ENCODE results near the gene CFAP251. TPM values are rescaled to one million over a fixed set of nuclear protein-coding genes. Genes with fewer than 3 reads are reported as not detected.
"Not testable (repeated sequence)": the region's sequence is repeated elsewhere in the genome, so short reads cannot be mapped to it uniquely, and the experiment has no call there.

CFAP251 gene
- total and polyA plus RNA-seq, 2 donors (not counting 3 experiments of a cell fraction or from before 2014, with no cell fraction given) = 3.3 to 4.0 TPM

DNA sequence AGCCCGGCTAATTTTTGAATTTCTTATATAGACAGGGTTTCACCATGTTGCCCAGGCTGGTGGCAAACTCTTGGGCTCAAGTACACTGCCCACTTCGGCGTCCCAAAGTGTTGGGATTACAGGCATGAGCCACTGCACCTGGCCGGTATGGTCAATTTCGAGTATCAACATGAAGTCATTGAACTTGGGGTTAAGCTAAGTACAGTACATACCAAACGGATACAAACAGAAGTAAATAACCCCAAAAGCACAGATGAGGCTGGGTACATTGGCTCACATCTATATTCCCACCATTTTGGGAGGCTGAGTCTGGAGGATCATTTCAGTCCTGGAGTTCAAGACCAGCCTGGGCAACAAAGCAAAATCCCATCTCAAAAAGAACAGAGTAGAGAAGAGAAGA, 42.8 kb upstream of the CFAP251 start:
- DNase-seq (ENCODE audit: low read depth, low spot score) (no peak), FAIRE-seq (no peak)
- no peaks in the 10 kb centered on the region for H3K79me2 ChIP-seq (ENCODE audit: control insufficient read depth, insufficient read depth, low read length)
- intact Hi-C loops (cut with micrococcal nuclease) (no loop called here), dilution Hi-C loops (cut with MboI; ENCODE audit: extremely low pct_ligation_motif_present, low sequenced_read_pairs) (no loop called here)
- H3K36me3 ChIP-seq (ENCODE audit: control insufficient read depth in 2 of 2, extremely low read depth in 1 of 2, insufficient read depth in 2 of 2, low read length in 2 of 2) = no peaks in the 10 kb centered on the region
- no peak overlapping the region for H3K27ac ChIP-seq (ENCODE audit: insufficient read depth, low read depth, low read length)
- no peak overlapping the region for H3K4me3 ChIP-seq (replicated peaks in 1 of 3; ENCODE audit: insufficient read depth in 1 of 3, low read depth in 1 of 3, low read length in 3 of 3)
- H3K9ac ChIP-seq (replicated peaks; ENCODE audit: extremely low read depth, insufficient read depth, low read length) = no peak overlapping the region
- H2AFZ ChIP-seq (ENCODE audit: low read depth, low read length) = no peak overlapping the region
- H3K9me1 ChIP-seq (replicated peaks; ENCODE audit: control insufficient read depth, extremely low read depth, insufficient read depth, low read length) = no peaks in the 10 kb centered on the region
- no peaks in the 10 kb centered on the region for H3K9me3 ChIP-seq (replicated peaks; ENCODE audit: control insufficient read depth, insufficient read depth, low read length)
- H3K4me1 ChIP-seq (ENCODE audit: control insufficient read depth, extremely low read depth, insufficient read depth, low read length) = no peaks in the 10 kb centered on the region
- POLR2A ChIA-PET = no interaction called here
- H3K4me2 ChIP-seq (ENCODE audit: insufficient read depth, low read length) = no peak overlapping the region
- no peak for TF ChIP-seq CTCF (IDR thresholded peaks at IDR 0.05; ENCODE audit: extremely low read depth in 1 of 2, insufficient read depth in 1 of 2, low read depth in 1 of 2, low read length in 2 of 2)
- TF ChIP-seq, protein P1, sequence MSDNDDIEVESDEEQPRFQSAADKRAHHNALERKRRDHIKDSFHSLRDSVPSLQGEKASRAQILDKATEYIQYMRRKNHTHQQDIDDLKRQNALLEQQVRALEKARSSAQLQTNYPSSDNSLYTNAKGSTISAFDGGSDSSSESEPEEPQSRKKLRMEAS (IDR thresholded peaks at IDR 0.05; ENCODE audit: insufficient read depth, insufficient read length) = no peak
- TF ChIP-seq POLR2A (IDR thresholded peaks at IDR 0.05; ENCODE audit: low read depth, low read length) = no peak
- no peak for TF ChIP-seq MYC (IDR thresholded peaks at IDR 0.05; ENCODE audit: low read depth, low read length)
- TF ChIP-seq POLR2AphosphoS5 (IDR thresholded peaks at IDR 0.05; ENCODE audit: insufficient read depth, low read depth, low read length) = no peak
- no peak for TF ChIP-seq JUN (IDR thresholded peaks at IDR 0.05; ENCODE audit: borderline replicate concordance, insufficient read depth, insufficient read length, low read depth)
- no peak for TF ChIP-seq GATA2 (IDR thresholded peaks at IDR 0.05; ENCODE audit: insufficient read depth, insufficient read length, low read depth, low read length)
- no peak for TF ChIP-seq EZH2 (IDR thresholded peaks at IDR 0.05; ENCODE audit: borderline replicate concordance, low read depth, low read length, severe bottlenecking)
- no peak for TF ChIP-seq FOS (IDR thresholded peaks at IDR 0.05; ENCODE audit: borderline replicate concordance, insufficient read depth, low read length)
- CTCF ChIA-PET = interaction anchor here (1.6 kb wide), 1 partner anchor 31 kb away, joined by 3 read pairs; no protein-coding TSS in a partner anchor
- no peaks in the 10 kb centered on the region for H4K20me1 ChIP-seq (replicated peaks; ENCODE audit: control insufficient read depth, extremely low read depth, insufficient read depth, low read length)
- no peaks in the 10 kb centered on the region for H3K27me3 ChIP-seq (ENCODE audit: control insufficient read depth in 2 of 2, insufficient read depth in 2 of 2, low read length in 2 of 2)
- no TSS peak for BruUV-seq (replicated peaks)

DNA sequence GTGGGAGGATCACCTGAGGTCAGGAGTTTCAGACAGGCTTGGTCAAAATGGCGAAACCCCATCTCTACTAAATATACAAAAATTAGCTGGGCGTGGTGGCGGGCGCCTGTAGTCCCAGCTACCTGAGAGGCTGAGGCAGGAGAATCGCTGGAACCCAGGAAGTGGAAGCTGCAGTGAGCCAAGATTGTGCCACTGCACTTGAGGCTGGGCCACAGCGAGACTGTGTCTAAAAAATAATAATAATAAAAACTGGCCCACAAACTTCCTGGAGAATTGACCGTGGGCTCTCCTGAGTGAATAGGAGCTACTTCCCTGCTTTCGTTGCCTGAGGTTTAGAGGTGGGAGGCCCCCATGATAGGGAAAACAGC, 42.3 kb upstream of the CFAP251 start:
- H3K9ac ChIP-seq (replicated peaks; ENCODE audit: extremely low read depth, insufficient read depth, low read length); H3K4me2 ChIP-seq (ENCODE audit: insufficient read depth, low read length); BruUV-seq (replicated peaks); H3K4me3 ChIP-seq (replicated peaks in 1 of 3; ENCODE audit: insufficient read depth in 1 of 3, low read depth in 1 of 3, low read length in 3 of 3); H3K4me1 ChIP-seq (ENCODE audit: control insufficient read depth, extremely low read depth, insufficient read depth, low read length); H3K27me3 ChIP-seq (ENCODE audit: control insufficient read depth in 2 of 2, insufficient read depth in 2 of 2, low read length in 2 of 2); H3K9me3 ChIP-seq (replicated peaks; ENCODE audit: control insufficient read depth, insufficient read depth, low read length); H4K20me1 ChIP-seq (replicated peaks; ENCODE audit: control insufficient read depth, extremely low read depth, insufficient read depth, low read length); dilution Hi-C loops (cut with MboI; ENCODE audit: extremely low pct_ligation_motif_present, low sequenced_read_pairs); H3K9me1 ChIP-seq (replicated peaks; ENCODE audit: control insufficient read depth, extremely low read depth, insufficient read depth, low read length); DNase-seq (ENCODE audit: low read depth, low spot score); FAIRE-seq; H2AFZ ChIP-seq (ENCODE audit: low read depth, low read length); POLR2A ChIA-PET; intact Hi-C loops (cut with micrococcal nuclease); H3K27ac ChIP-seq (ENCODE audit: insufficient read depth, low read depth, low read length); H3K36me3 ChIP-seq (ENCODE audit: control insufficient read depth in 2 of 2, extremely low read depth in 1 of 2, insufficient read depth in 2 of 2, low read length in 2 of 2); H3K79me2 ChIP-seq (ENCODE audit: control insufficient read depth, insufficient read depth, low read length): not testable (repeated sequence)
- CTCF ChIA-PET = interaction anchor here (0.7 to 1.6 kb wide), 2 partner anchors 32 to 64 kb away, joined by 3 read pairs; no protein-coding TSS in a partner anchor
